ENCODE results near the gene NLGN1.

NLGN1 gene

DNA sequence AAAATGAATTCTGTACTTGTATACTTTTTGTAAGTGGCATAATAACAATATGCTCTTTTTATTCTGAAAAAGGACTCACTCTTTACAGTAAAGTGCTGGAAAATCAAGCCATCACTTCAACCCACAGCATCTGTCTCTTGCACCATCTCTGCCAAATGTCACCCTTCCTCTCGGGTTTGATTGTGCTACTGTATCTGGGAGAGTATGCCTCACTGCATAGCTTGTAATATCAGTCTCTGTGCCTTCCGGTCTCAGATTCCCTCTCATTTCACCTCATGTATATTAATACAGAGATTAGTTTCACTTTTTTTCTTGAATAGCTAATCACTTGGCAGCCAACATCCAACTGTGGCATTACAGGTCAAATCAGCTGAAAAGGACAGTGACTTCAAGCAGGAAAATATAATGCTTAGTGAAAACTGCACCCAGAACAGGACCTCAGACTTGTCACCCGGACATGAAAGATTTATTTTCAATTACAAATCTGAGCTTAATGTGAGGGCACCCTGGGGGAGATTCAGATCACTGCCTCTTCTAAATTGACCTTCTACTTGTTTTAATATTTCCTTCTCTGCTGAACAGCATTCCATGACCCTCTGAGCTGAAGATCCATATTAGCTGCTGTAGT lies 855.8 kb downstream of the NLGN1 start:
- Mint-ChIP-seq H3K27ac (peak overlapping the region; percentile 23 to 65 (median 41)), H3K9me3 (peaks cover 16% of the 10 kb centered on the region), H3K4me1 (peaks cover 37% of the 10 kb centered on the region), H3K27me3 (ENCODE audit: low read depth) (no peaks in the 10 kb centered on the region), H3K4me3 (no peak overlapping the region), H3K36me3 (ENCODE audit: low read depth) (no peaks in the 10 kb centered on the region)
- TF ChIP-seq CTCF (IDR thresholded peaks at IDR 0.05; ENCODE audit: unreplicated experiment in 3 of 3), result no peak

DNA sequence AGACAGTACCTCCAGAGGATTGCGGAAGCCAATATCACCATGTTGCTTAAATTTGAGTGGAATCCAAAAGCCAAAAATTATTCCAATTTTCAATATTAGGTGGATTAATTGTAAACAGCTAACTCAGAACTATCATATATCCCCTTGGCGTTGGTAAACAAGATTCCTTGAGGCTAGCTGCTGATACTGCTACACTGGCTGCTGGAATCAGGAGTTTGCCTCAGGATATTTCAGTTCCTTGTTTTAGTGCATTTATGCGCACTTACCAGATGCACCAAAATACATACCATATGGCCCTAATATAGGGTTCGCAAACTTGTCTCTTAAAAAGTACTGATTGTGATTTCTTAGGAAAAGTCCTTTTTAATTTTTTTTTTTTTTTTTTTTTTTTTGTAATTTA lies 856.4 kb downstream of the NLGN1 start:
- no peaks in the 10 kb centered on the region for H3K27me3 Mint-ChIP-seq (ENCODE audit: low read depth)
- no peak for TF ChIP-seq CTCF (IDR thresholded peaks at IDR 0.05; ENCODE audit: unreplicated experiment in 3 of 3)

DNA sequence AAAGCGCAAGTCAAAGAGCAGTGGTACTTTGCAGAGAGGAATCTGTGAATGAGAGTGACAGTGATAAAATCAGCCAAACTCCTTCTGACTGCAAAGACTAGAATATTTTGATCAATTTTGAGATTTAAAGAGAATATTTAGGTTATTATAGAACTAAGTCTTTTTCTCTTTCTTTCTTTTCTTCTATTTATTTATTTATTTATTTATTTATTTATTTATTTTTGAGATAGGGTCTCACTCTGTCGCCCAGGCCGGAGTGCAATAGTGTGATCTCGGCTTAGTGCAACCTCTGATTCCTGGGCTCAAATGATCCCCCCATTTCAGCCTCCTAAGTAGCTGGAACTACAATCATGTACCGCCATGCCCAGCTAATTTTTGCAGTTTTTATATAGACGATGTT lies 857.9 kb downstream of the NLGN1 start:
- Mint-ChIP-seq H3K27ac (no peak overlapping the region), H3K9me3 (peaks cover 18% of the 10 kb centered on the region), H3K36me3 (ENCODE audit: low read depth) (no peaks in the 10 kb centered on the region), H3K4me1 (peaks cover 28% of the 10 kb centered on the region), H3K4me3 (no peak overlapping the region), H3K27me3 (ENCODE audit: low read depth) (no peaks in the 10 kb centered on the region)
- TF ChIP-seq CTCF (IDR thresholded peaks at IDR 0.05; ENCODE audit: unreplicated experiment in 3 of 3), result no peak

More for the DNA sequence above, 856.4 kb downstream of the NLGN1 start:
- peaks cover 37% of the 10 kb centered on the region for H3K4me1 Mint-ChIP-seq
- no peaks in the 10 kb centered on the region for H3K36me3 Mint-ChIP-seq (ENCODE audit: low read depth)
- H3K27ac Mint-ChIP-seq, result peak overlapping the region; percentile 23 to 65 (median 41)
- no peak overlapping the region for H3K4me3 Mint-ChIP-seq
- peaks cover 18% of the 10 kb centered on the region for H3K9me3 Mint-ChIP-seq

- H3K4me3 Mint-ChIP-seq, result no peak overlapping the region
- peaks cover 9% of the 10 kb centered on the region for H3K4me1 Mint-ChIP-seq
- no peak for TF ChIP-seq CTCF (IDR thresholded peaks at IDR 0.05; ENCODE audit: unreplicated experiment in 3 of 3)
- no peaks in the 10 kb centered on the region for H3K36me3 Mint-ChIP-seq (ENCODE audit: low read depth)
- no peak overlapping the region for H3K27ac Mint-ChIP-seq
- peaks cover 3% of the 10 kb centered on the region for H3K9me3 Mint-ChIP-seq
- no peaks in the 10 kb centered on the region for H3K27me3 Mint-ChIP-seq (ENCODE audit: low read depth)
Observed at GRCh38 chr3:174266476-174266875, 868.9 kb downstream of the NLGN1 start.

DNA sequence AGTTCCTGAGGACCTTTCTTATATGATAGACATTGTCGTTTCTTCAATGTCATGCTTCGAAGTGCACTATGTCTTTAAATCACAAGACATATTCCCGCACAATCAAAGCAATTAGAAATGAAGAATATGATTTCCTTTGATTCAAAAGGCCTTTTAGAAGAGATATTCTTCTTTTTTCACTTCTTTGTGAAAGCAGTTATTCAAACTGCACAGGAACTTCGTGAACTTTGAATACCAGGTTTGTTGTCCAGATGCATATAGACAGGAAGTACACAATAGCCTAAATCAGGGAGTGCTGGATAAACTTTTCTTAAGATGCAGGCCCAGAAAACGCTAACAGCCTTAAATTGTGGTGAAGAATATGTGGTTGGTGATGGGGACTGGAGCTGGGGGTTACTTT lies 870.5 kb downstream of the NLGN1 start:
- Mint-ChIP-seq H3K4me3 (no peak overlapping the region), H3K36me3 (ENCODE audit: low read depth) (no peaks in the 10 kb centered on the region), H3K27me3 (ENCODE audit: low read depth) (no peaks in the 10 kb centered on the region), H3K9me3 (peaks cover 3% of the 10 kb centered on the region), H3K27ac (peak overlapping the region in 1 of 3 experiments; percentile 32), H3K4me1 (peaks cover 9% of the 10 kb centered on the region)
- no peak for TF ChIP-seq CTCF (IDR thresholded peaks at IDR 0.05; ENCODE audit: unreplicated experiment in 3 of 3)

DNA sequence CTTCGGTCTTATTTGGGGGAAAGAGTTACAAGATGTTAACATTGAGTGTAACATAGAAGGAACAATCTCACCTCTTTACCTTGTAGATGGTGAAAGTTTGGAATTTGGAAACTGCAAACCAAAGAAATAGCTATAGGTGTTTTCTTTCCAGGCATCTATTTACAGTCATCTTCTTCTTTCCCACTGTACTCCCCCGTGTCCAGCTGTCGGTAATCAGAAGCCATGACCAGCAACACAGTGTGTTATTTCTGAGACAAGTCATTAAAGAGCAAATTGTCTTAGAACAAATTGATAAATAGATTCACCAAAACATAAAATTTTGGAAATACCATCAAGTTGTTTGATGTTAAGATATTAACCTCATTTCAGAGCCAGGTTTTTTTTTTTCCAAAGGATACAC lies 871.0 kb downstream of the NLGN1 start:
- Mint-ChIP-seq H3K4me1 (peaks cover 9% of the 10 kb centered on the region), H3K36me3 (ENCODE audit: low read depth) (no peaks in the 10 kb centered on the region), H3K4me3 (no peak overlapping the region), H3K27me3 (ENCODE audit: low read depth) (no peaks in the 10 kb centered on the region), H3K27ac (peak overlapping the region in 1 of 3 experiments; percentile 32), H3K9me3 (peaks cover 3% of the 10 kb centered on the region)
- no peak for TF ChIP-seq CTCF (IDR thresholded peaks at IDR 0.05; ENCODE audit: unreplicated experiment in 3 of 3)
